Amniotic stem cell (primary cell): Measurements from ENCODE around the gene TENT4B.

Source experiments
- DNase-seq: peaks from one replicate; lab custom pipeline; 2025; lab: John Stamatoyannopoulos, UW

The TENT4B gene

GRCh38 chr16:50271148-50272041, 118.3 kb downstream of the TENT4B start:
- DNase-seq: no peak

DNA sequence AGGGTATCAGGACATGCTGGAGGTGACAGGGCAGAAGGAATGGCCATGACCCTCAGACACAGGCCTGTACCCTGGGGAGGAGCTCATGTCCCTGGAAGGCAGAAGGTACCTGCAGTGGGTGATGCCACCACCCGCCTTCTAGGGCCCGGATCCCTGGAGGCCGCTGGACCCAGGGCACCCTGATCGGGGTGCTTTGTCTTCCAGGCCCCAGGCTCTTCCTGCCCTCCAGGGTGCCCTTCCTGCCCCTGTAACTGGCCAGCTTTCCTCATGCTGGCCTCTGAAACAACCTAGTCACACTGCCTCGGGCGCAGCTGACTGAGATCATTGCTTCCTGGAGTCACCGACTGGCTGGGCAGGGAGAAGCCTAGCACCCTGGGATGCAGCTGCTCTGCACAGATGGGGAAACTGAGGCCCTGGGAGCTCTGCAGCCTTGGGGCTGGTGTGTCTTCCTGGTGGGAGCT, 119.0 kb downstream of the TENT4B start:
- no peak for DNase-seq

- DNase-seq: no peak
These were observed 119.7 kb downstream of the TENT4B start for GRCh38 chr16:50272687-50273381.

DNA sequence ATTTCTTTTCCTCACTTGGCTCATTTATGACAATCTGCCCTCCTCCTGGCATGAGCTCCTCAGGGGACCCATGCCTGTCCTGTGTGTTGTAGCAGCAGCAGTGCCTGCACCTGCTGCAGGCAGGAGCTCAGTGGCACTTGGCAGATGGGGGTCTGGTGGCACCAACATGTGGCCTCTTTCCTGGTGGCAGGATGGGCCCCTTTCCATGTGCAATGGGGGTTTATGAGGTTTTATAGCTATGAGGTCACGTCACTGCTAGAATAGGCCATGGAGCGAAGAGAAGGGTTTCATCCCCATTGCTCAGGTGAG, 120.2 kb downstream of the TENT4B start:
- DNase-seq: no peak

- no peak for DNase-seq
These were observed 120.8 kb downstream of the TENT4B start for GRCh38 chr16:50273888-50274325.

- no peak for DNase-seq
These were observed 121.4 kb downstream of the TENT4B start for GRCh38 chr16:50274326-50275097.

GRCh38 chr16:50275098-50275415, 122.0 kb downstream of the TENT4B start:
- no peak for DNase-seq

DNA sequence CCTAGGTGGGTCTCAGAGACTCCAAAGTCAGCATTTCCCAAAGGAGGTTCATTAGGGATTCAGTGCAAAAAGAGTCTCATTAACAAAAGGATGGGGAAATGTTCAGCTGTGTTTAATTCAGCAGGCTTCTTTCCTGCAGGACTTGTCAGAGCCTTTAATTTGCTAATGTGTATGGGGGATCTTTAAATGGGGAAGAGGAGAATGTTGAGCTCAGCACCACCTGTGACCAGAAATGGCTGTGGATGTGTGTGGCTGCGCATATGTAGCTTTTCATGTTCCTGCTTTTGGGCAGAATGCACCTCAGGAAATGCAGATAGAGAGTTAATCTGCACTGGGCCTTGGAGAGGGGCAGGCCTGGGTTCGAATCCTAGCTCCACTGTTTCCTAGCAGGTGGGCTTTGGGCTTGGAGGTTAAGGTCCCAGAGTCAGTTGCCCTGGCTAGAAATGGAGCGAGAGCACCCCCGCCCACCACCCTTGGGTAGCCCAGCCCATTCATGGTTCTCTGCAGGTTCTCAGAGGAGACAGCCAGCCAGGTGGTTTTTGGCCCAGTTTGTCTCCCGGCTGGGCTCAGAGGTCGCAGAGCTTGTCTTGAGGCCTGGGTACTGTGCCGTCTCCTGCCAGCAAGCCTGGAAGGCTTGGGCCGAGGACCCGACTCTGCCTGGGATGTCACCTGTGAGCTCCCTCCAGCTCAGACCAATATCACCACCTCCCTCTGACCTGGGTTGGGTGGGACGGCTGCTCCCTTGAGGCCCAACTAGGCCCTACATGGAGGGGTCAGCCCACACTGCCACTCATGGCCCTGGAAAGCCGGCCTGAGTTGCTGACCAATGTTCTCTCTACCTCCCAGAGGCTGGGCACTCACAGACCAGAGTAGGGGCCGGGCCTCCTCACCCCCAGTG, 122.6 kb downstream of the TENT4B start:
- DNase-seq: no peak

GRCh38 chr16:50276326-50276640, 123.2 kb downstream of the TENT4B start:
- no peak for DNase-seq

DNA sequence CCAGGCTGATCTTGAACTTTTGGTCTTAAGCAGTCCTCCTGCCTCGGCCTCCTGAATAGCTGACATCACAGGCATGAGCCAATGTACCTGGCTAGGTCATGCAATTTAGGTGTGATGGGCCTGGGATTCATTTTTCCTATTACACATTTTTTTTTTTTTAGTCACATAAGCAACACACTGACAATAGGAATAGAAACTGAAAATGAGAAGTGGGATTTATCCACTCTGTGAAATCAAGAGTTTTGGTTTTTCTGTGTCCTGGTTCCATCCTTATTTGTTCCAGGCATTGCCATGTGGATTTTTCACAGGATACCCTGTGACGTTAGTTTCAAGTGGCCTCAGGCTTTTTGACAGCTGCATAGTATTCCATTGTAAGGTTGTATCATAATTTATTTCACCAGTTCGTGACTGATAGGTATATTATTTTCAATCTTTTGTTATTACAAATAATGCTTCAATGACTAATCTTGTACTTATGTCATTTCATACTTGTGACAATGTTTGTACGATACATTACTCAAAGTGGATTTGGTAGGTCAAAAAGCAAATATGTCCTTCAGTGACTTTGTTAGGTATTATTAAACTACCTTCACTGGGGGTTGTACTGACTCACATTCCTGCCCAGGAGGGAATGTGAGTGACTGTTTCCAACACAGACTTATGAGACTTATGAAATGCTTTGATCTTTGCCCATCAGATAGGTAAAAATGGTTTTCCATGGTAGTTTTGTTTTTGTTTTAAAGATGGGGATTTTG, 123.9 kb downstream of the TENT4B start:
- no peak for DNase-seq

DNA sequence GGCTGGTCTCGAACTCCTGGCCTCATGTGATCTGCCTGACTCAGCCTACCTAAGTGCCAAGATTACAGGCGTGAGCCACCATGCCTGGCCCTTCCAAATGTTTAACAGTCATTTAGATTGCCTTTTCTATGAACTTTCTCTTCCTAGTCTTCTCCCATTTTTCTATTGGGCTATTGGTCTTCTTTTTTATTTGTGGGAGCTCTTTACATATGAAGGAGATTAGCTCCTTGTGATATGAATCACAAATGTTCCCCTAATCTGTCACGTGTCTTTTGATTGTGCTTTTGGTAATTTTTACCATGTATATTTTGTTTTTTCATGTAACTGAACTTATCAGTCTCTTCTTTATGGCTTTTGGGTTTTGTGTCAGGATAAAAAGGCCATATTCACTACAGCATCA, 125.1 kb downstream of the TENT4B start:
- DNase-seq: no peak

GRCh38 chr16:50279504-50279865, 126.4 kb downstream of the TENT4B start:
- no peak for DNase-seq

GRCh38 chr16:50280932-50281331, 127.8 kb downstream of the TENT4B start:
- no peak for DNase-seq
